NCI-H1694 (cell line): ENCODE results near the gene PBX4.
"Not testable (repeated sequence)": the region's sequence is repeated elsewhere in the genome, so short reads cannot be mapped to it uniquely, and the experiment has no call there.

Source experiments
- DNase-seq: peaks from one replicate; lab custom pipeline; 2025; lab: John Stamatoyannopoulos, UW

Gene PBX4

GRCh38 chr19:19626516-19627472 is 8.3 kb upstream of the PBX4 start:
- DNase-seq, result no peak

GRCh38 chr19:19624032-19624570 is 5.6 kb upstream of the PBX4 start:
- no peak for DNase-seq

GRCh38 chr19:19623383-19623782 is 4.9 kb upstream of the PBX4 start:
- DNase-seq, result no peak

GRCh38 chr19:19619849-19620210 is 1.3 kb upstream of the PBX4 start:
- no peak for DNase-seq

GRCh38 chr19:19619181-19619848 is 828 bp upstream of the PBX4 start:
- no peak for DNase-seq

- no peak for DNase-seq
These were observed 3.4 kb downstream of the PBX4 start for GRCh38 chr19:19615086-19615485.

GRCh38 chr19:19613506-19613905 is 5.0 kb downstream of the PBX4 start:
- DNase-seq, result no peak

GRCh38 chr19:19610376-19611202 is 7.9 kb downstream of the PBX4 start:
- no peak for DNase-seq

GRCh38 chr19:19606686-19607085 is 11.8 kb downstream of the PBX4 start:
- not testable (repeated sequence) for DNase-seq

- DNase-seq, result peak; percentile 72
These were observed 12.5 kb downstream of the PBX4 start for GRCh38 chr19:19606021-19606420.

GRCh38 chr19:19602713-19603324 is 15.7 kb downstream of the PBX4 start:
- no peak for DNase-seq

GRCh38 chr19:19602136-19602712 is 16.3 kb downstream of the PBX4 start:
- no peak for DNase-seq

GRCh38 chr19:19600793-19601330 is 17.6 kb downstream of the PBX4 start:
- DNase-seq, result no peak

GRCh38 chr19:19598728-19599451 is 19.6 kb downstream of the PBX4 start:
- not testable (repeated sequence) for DNase-seq

- no peak for DNase-seq
These were observed 20.6 kb downstream of the PBX4 start for GRCh38 chr19:19597809-19598306.

- peak; percentile 23 for DNase-seq
These were observed 23.3 kb downstream of the PBX4 start for GRCh38 chr19:19595171-19595701.

GRCh38 chr19:19594381-19594780 is 24.1 kb downstream of the PBX4 start:
- peak; percentile 88 for DNase-seq

GRCh38 chr19:19592690-19593089 is 25.8 kb downstream of the PBX4 start:
- no peak for DNase-seq

- peak; percentile 30 for DNase-seq
These were observed 27.2 kb downstream of the PBX4 start for GRCh38 chr19:19591133-19591825.
